ENCODE results near the gene ANKZF1. TPM values are rescaled to one million over a fixed set of nuclear protein-coding genes. Genes with fewer than 3 reads are reported as not detected.
A peak's percentile ranks its signal among the peaks of the same experiment; 100 is the strongest.
"Not testable (repeated sequence)": the region's sequence is repeated elsewhere in the genome, so short reads cannot be mapped to it uniquely, and the experiment has no call there.

The ANKZF1 gene
- total RNA-seq, 2 experiments from 2014 or later, result 97.0 to 97.5 TPM

DNA sequence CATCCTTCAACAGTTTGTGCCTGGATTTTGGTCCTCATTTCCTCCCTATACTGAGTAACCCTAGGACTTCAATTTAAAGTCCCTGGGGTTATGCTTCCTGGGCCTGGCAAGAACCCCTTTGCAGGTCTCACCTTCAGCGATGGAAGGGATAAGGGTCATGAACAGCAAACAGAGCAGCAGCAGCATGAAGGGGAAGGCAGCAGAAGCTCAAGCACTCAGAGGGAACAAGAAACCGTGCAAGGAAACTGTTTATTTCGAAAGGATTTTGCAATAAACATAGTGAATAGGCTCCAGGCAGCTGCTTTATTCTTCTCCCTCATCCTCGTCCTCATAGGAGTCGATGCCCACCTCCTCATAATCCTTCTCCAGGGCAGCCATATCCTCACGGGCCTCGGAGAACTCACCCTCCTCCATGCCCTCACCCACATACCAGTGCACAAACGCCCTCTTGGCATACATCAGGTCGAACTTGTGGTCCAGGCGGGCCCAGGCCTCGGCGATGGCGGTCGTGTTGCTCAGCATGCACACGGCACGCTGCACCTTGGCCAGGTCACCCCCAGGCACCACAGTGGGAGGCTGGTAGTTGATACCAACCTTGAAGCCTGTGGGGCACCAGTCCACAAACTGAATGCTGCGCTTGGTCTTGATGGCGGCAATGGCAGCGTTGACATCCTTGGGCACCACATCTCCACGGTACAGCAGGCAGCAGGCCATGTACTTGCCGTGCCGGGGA, 20.6 kb downstream of the ANKZF1 start:
- CTCF ChIA-PET, result interaction anchor here (1.0 to 6.8 kb wide), 6 partner anchors 28 to 192 kb away, joined by 3 to 51 read pairs (median 7); partner anchors contain the start of gene DNAJB2
- Mint-ChIP-seq H3K27me3 (no peaks in the 10 kb centered on the region), H3K4me3 (peak overlapping the region; percentile 68), H3K4me1 (ENCODE audit: low read depth) (peaks cover 74% of the 10 kb centered on the region), H3K27ac (peak overlapping the region; percentile 98), H3K9me3 (no peaks in the 10 kb centered on the region), H3K36me3 (peaks cover 60% of the 10 kb centered on the region)
- POLR2A ChIA-PET, result interaction anchor here (1.6 to 3.3 kb wide), 5 partner anchors 20 to 44 kb away, joined by 3 to 32 read pairs (median 12); partner anchors contain the start of genes ABCB6, ANKZF1, ATG9A and DNAJB2
- intact Hi-C loops (cut with micrococcal nuclease), result loop anchor here (10.0 kb wide), 1 partner anchor 595 kb away; the partner anchor contains the start of genes BCS1L and ZNF142
- DNase-seq, result no peak

DNA sequence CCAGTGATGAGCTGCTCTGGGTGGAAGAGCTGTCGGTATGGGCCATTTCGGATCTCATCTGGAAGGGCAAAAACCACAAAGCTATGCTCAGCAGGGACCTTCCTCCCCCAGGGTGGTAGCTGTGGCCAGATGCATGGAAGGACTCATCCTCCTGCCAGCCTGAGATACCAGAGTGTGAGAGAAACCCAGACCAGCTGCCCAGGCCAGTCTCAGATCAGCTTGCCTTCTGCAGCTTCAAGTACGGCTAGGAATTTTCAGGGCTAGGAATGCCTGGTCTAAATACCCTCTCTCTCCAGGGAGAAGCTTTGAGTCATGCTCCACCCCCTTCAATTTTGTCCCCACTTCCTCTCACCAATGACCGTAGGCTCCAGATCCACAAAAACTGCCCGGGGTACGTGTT, 22.1 kb downstream of the ANKZF1 start:
- no peak for DNase-seq
- H3K9me3 Mint-ChIP-seq, result no peaks in the 10 kb centered on the region
- ChIA-PET POLR2A (interaction anchor here (0.9 to 4.7 kb wide), 6 partner anchors 12 to 75 kb away, joined by 4 to 85 read pairs (median 8); partner anchors contain the start of genes ANKZF1, ATG9A, CNPPD1 and DNAJB2), CTCF (interaction anchor here (0.9 to 8.2 kb wide), 6 partner anchors 11 to 92 kb away, joined by 3 to 95 read pairs (median 4); partner anchors contain the start of gene DNAJB2)
- intact Hi-C loops (cut with micrococcal nuclease), result loop anchor here (10.0 kb wide), 1 partner anchor 597 kb away; the partner anchor contains the start of genes BCS1L and ZNF142
- H3K27me3 Mint-ChIP-seq, result no peaks in the 10 kb centered on the region
- H3K36me3 Mint-ChIP-seq, result peaks cover 57% of the 10 kb centered on the region
- H3K4me1 Mint-ChIP-seq (ENCODE audit: low read depth), result peaks cover 73% of the 10 kb centered on the region
- H3K4me3 Mint-ChIP-seq, result peak overlapping the region; percentile 86
- H3K27ac Mint-ChIP-seq, result peak overlapping the region; percentile 97

DNA sequence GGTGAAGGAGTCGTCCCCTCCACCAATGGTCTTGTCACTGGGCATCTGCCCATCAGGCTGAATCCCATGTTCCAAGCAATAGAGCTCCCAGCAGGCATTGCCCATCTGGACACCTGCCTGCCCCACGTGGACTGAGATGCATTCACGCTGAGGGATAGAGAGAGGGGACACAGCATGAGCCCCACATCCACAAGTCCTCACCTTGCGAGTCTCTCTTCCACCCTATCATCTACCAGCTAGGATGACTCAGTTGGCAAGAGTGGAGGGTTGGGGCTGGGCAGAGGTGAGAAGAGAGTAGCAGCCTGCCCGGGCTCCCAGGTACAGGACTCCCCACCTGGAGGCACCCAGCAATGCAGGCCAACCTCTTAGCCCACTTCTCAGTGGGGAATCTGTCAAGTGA, 22.5 kb downstream of the ANKZF1 start:
- Mint-ChIP-seq H3K27me3 (no peaks in the 10 kb centered on the region), H3K9me3 (no peaks in the 10 kb centered on the region), H3K4me1 (ENCODE audit: low read depth) (peaks cover 68% of the 10 kb centered on the region), H3K36me3 (peaks cover 54% of the 10 kb centered on the region), H3K4me3 (peak overlapping the region; percentile 86), H3K27ac (peak overlapping the region; percentile 97)
- intact Hi-C loops (cut with micrococcal nuclease), result loop anchor here (10.0 kb wide), 1 partner anchor 597 kb away; the partner anchor contains the start of genes BCS1L and ZNF142
- CTCF ChIA-PET, result interaction anchor here (0.9 to 8.2 kb wide), 6 partner anchors 10 to 137 kb away, joined by 3 to 95 read pairs (median 4); partner anchors contain the start of gene DNAJB2
- DNase-seq, result peak; percentile 57
- POLR2A ChIA-PET, result interaction anchor here (1.1 to 4.7 kb wide), 6 partner anchors 12 to 76 kb away, joined by 4 to 85 read pairs (median 8); partner anchors contain the start of genes ANKZF1, ATG9A, CNPPD1 and DNAJB2

DNA sequence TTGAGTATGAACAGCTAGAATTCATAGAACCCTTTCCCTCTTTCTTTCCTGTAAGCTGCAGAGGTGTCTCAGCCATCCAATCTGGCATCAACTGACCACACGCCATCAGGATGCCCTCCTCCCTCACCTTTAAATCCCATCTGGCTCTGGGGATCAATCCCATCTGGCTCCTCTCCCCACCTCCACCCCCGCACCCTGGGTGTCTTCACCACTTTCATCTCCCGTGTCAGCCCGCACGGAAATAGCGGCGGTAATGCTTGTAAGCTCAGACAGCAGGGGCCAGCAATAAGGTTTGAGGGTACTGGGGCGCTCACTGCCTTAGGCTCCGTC, 22.9 kb downstream of the ANKZF1 start:
- no peaks in the 10 kb centered on the region for H3K27me3 Mint-ChIP-seq
- H3K36me3 Mint-ChIP-seq, result peaks cover 51% of the 10 kb centered on the region
- peak overlapping the region; percentile 97 for H3K27ac Mint-ChIP-seq
- H3K4me1 Mint-ChIP-seq (ENCODE audit: low read depth), result peaks cover 64% of the 10 kb centered on the region
- intact Hi-C loops (cut with micrococcal nuclease), result loop anchor here (10.0 kb wide), 1 partner anchor 598 kb away; the partner anchor contains the start of genes BCS1L and ZNF142
- ChIA-PET POLR2A (interaction anchor here (0.7 to 4.7 kb wide), 11 partner anchors 7 to 848 kb away, joined by 4 to 85 read pairs (median 8); partner anchors contain the start of genes ABCB6, ANKZF1, ATG9A and CNPPD1), CTCF (interaction anchor here (0.5 to 8.2 kb wide), 8 partner anchors 14 to 1085 kb away, joined by 3 to 95 read pairs (median 4); partner anchors contain the start of genes ANKZF1, ATG9A and DNAJB2)
- H3K9me3 Mint-ChIP-seq, result no peaks in the 10 kb centered on the region
- no peak for DNase-seq
- peak overlapping the region; percentile 86 for H3K4me3 Mint-ChIP-seq

DNA sequence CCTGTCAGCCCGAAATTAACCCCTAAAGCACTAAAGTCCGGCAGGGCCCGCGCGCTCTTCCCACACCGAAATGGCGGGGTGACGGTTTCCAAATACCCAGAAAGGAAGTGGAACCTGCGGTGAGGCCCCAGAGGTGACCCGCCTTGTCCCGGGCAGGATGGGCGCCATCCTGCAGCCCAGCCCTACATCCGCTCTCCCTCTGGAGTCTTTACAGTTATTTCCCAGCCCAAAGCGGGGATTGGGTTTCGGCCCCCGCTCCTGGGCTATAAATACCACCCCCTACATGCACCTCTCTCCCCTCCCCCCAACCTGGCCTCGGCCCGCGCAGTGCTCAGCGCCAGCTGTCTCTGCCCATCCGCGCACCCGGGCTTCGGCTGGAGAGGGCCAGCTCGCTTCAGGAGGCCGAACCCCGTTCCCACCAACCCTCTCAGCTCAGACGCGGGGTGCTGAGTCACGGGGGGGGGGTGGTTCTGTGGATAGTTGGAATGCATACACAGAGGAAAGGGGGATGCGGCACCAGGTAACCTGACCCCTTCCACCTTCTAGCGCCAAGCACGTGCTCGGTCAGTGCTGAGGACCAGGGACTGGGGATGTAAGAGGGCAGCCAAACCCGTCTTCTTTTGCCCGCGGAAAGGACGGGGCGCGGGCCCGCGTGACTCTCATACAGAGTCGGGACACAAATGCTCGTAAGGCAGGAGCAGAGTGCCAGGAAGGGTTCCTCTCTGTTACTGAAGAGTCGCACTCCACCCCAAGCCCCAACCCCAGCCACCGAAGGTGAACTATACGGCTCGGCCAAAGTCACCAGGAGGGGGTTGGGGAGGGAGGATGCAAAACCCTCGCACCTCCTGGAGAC, 23.5 kb downstream of the ANKZF1 start, which contains the start of gene TUBA4B:
Gene TUBA4B, plus strand, starts transcription at position 344 of the 853 bp plus-strand sequence. Its CDS starts 165 bp downstream, at position 509.
- ChIA-PET POLR2A (interaction anchor here (0.7 to 4.7 kb wide), 15 partner anchors 8 to 848 kb away, joined by 3 to 85 read pairs (median 6); partner anchors contain the start of genes ABCB6, ANKZF1, ATG9A and CNPPD1), CTCF (interaction anchor here (0.5 to 8.2 kb wide), 6 partner anchors 14 to 1085 kb away, joined by 3 to 95 read pairs (median 4); partner anchors contain the start of genes ANKZF1, ATG9A and DNAJB2)
- H3K4me1 Mint-ChIP-seq (ENCODE audit: low read depth), result peaks cover 58% of the 10 kb centered on the region
- H3K27ac Mint-ChIP-seq, result peak within 1 kb of the TSS; percentile 97
- no peaks in the 10 kb centered on the region for H3K9me3 Mint-ChIP-seq
- peak; percentile 79 for DNase-seq
- peaks cover 46% of the 10 kb centered on the region for H3K36me3 Mint-ChIP-seq
- peak within 1 kb of the TSS; percentile 86 for H3K4me3 Mint-ChIP-seq
- H3K27me3 Mint-ChIP-seq, result no peaks in the 10 kb centered on the region
- intact Hi-C loops (cut with micrococcal nuclease), result loop anchor here (1.0 to 10.0 kb wide), 6 partner anchors 8 to 598 kb away; partner anchors contain the start of genes ABCB6, BCS1L, DNAJB2 and GLB1L

DNA sequence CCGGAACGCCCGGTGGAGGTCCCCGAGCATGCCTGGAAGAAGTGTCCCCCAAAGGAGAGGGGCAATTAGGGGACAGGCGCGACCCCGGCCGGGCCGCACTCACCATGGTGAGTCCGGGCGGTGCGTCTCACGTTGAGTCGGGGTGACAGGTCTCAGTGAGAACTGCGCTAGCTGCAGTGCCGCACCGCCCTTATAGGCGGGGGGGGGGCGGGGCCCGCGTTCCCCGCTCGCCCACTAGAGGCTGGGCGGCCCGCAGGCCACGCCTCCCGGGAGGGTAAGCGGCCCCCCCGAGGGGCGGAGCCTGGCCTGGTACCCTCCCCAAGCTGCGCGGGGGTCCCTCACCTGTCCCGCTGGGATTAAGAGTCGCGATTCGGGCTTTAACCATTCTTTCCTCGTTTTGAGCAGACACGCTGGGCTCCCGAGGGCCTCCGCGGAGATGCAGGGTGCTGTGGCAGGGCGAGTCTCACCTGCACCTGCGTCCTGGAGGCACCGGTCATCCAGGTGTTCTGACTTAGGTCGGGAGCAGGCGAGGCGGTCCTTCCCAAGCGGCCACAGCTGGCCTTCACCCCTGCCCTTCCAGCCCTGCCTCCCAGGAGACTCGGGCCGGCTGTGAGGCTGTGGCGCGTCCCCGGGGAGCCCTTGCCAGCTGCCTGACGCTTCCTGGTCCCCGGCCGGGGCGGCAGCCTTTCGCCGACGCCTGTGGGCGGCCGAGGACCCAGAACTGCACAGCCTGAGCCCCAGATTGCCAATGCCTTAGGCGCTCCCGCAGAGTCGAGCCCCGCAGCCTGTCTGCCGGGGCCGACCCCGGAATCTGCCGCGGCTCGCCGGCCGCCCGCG, 24.4 kb downstream of the ANKZF1 start, which contains the start of gene TUBA4A:
Gene TUBA4A, minus strand, starts transcription at position 166 of the 837 bp plus-strand sequence. Its CDS starts 60 bp downstream, at position 106.
- intact Hi-C loops (cut with micrococcal nuclease), result loop anchor here (1.0 to 10.0 kb wide), 10 partner anchors 9 to 599 kb away; partner anchors contain the start of genes ABCB6, ANKZF1, ATG9A and BCS1L
- H3K4me1 Mint-ChIP-seq (ENCODE audit: low read depth), result peaks cover 49% of the 10 kb centered on the region

DNA sequence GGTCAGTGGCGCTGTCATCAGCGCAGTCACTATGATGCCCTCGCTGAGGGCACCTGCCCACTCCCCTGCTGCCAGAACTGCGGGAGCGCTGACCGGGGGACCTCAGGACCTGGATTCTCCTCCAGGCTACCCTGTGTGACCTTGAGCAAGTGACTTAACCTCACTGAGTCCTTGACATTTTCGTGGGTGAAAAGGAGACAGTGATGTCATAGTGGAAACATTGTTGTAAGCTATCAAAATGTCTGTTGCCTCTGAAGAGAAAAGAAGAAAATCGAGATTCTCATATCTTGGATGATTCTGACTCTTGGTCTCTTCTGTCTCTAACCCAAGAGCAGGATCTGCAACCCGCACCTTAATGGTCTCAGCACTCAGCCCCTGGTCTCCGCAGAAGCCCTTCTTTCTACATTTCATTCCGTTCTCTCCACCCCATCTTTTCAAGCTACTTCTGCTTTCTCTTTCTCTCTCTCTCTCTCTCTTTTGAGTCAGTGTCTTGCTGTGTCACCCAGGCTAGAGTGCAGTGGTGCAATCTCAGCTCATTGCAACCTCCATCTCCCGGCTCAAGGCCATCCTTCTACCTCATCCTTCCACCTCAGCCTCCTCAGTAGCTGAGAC, 25.1 kb downstream of the ANKZF1 start:
- Mint-ChIP-seq H3K4me1 (ENCODE audit: low read depth) (peaks cover 42% of the 10 kb centered on the region), H3K27ac (peak overlapping the region; percentile 97), H3K4me3 (peak overlapping the region; percentile 86), H3K27me3 (no peaks in the 10 kb centered on the region), H3K9me3 (no peaks in the 10 kb centered on the region), H3K36me3 (peaks cover 32% of the 10 kb centered on the region)
- POLR2A ChIA-PET, result interaction anchor here (0.8 to 4.7 kb wide), 13 partner anchors 9 to 358 kb away, joined by 3 to 85 read pairs (median 5); partner anchors contain the start of genes ABCB6, ANKZF1, ATG9A and CNPPD1
- peak; percentile 68 for DNase-seq
- intact Hi-C loops (cut with micrococcal nuclease), result loop anchor here (1.0 to 10.0 kb wide), 5 partner anchors 25 to 600 kb away; partner anchors contain the start of genes ANKZF1, ATG9A, BCS1L and RETREG2
- CTCF ChIA-PET, result interaction anchor here (0.8 to 8.2 kb wide), 10 partner anchors 9 to 95 kb away, joined by 3 to 95 read pairs (median 5); partner anchors contain the start of genes ANKZF1, ATG9A, DNAJB2 and GLB1L

More for the DNA sequence above, 24.4 kb downstream of the ANKZF1 start, which contains the start of gene TUBA4A:
- Mint-ChIP-seq H3K36me3 (peaks cover 38% of the 10 kb centered on the region), H3K27me3 (no peaks in the 10 kb centered on the region), H3K4me3 (peak within 1 kb of the TSS; percentile 86), H3K27ac (peak within 1 kb of the TSS; percentile 97), H3K9me3 (no peaks in the 10 kb centered on the region)
- peak; percentile 92 for DNase-seq
- ChIA-PET POLR2A (interaction anchor here (0.8 to 4.7 kb wide), 15 partner anchors 8 to 356 kb away, joined by 3 to 85 read pairs (median 6); partner anchors contain the start of genes ABCB6, ANKZF1, ATG9A and CNPPD1), CTCF (interaction anchor here (0.9 to 8.2 kb wide), 9 partner anchors 9 to 94 kb away, joined by 3 to 95 read pairs (median 6); partner anchors contain the start of genes ANKZF1, ATG9A, DNAJB2 and GLB1L)

DNA sequence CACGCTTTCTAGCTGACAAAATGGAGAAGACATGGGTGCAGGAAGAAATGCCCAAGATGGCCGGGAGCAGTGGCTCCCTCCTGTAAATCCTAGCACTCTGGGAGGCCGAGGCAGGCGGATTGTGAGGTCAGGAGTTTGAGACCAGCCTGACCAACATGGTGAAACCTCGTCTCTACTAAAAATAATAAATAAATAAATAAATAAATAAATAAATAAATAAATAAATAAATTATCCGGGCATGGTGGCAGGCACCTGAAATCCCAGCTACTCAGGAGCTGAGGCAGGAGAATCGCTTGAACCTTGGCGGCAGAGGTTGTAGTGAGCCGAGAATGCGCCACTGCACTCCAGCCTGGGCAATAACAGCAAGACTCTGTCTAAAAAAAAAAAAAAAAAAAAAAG, 29.3 kb downstream of the ANKZF1 start:
- H3K36me3 Mint-ChIP-seq, DNase-seq, H3K27me3 Mint-ChIP-seq, H3K4me3 Mint-ChIP-seq, H3K27ac Mint-ChIP-seq, H3K9me3 Mint-ChIP-seq: not testable (repeated sequence)
- intact Hi-C loops (cut with micrococcal nuclease), result loop anchor here (10.0 kb wide), 1 partner anchor 604 kb away; the partner anchor contains the start of genes BCS1L and ZNF142
- ChIA-PET POLR2A (interaction anchor here (1.1 kb wide), 1 partner anchor 14 kb away, joined by 3 read pairs; the partner anchor contains the start of genes GLB1L and STK16), CTCF (interaction anchor here (1.0 to 8.2 kb wide), 3 partner anchors 20 to 36 kb away, joined by 3 to 95 read pairs (median 14); partner anchors contain the start of gene DNAJB2)
- peaks cover 13% of the 10 kb centered on the region for H3K4me1 Mint-ChIP-seq (ENCODE audit: low read depth)

DNA sequence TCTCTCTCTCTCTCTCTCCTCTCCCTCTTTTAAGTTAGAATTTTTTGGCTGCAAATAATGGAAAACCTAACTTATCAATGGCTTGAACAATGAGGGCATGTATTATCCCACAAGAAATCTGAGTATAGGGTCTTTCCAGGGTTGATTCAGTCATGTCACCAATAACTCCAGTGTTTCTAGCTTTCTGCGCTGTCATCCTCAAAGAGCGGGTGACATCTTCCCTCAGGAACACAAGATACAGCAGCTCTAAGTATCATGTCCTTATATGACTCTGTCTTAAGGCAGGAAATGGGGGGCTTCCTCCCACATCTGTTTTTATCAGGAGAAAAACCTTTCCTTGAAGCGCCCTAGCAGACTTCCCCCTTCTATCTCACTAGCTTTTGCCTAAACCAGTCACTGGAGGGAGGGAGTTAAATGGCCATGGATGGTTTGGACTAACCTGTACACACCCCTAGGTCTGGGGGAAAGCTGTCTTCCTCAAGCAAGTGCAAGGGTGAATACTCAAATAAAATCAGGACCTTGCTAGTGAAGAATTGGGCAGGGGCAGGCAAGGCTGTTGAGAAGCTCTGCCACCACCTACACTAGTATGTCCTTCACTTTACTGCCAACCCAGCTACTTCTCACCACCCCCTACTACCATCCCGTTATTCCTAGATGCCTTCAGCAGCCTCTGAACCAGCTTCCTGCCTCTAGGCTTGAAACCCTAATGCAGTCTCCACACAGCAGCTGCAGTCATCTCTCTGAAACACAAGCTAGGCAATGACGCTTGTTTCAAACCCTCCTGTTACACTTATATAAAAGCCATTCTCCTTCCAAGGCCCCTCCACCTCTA, 31.6 kb downstream of the ANKZF1 start:
- Mint-ChIP-seq H3K4me1 (ENCODE audit: low read depth) (no peaks in the 10 kb centered on the region), H3K4me3 (no peak overlapping the region), H3K36me3 (no peaks in the 10 kb centered on the region), H3K27me3 (peaks cover 1% of the 10 kb centered on the region), H3K27ac (no peak overlapping the region), H3K9me3 (no peaks in the 10 kb centered on the region)
- intact Hi-C loops (cut with micrococcal nuclease), result no loop called here
- no peak for DNase-seq
- POLR2A ChIA-PET, result no interaction called here
- CTCF ChIA-PET, result interaction anchor here (1.1 to 4.8 kb wide), 4 partner anchors 10 to 34 kb away, joined by 3 to 28 read pairs (median 13); partner anchors contain the start of gene DNAJB2

Measured in activated CD4-positive, alpha-beta memory T cell treated with anti-CD3 and anti-CD28 coated beads for 36 hours (primary cell).